GM19239 (cell line): ENCODE results near the gene ZFP57.
A peak's percentile ranks its signal among the peaks of the same experiment; 100 is the strongest.

Source experiments
- DNase-seq: peaks from one replicate; pipeline ENCODE4 v3.0.0; 2011; ENCODE audit warnings: low spot score; ENCODE audit not compliant: insufficient read length
- FAIRE-seq: peaks from 2 replicates; lab custom pipeline; 2011; peaks lifted over from hg19 to GRCh38; lab: Jason Lieb, UNC

The ZFP57 gene

DNA sequence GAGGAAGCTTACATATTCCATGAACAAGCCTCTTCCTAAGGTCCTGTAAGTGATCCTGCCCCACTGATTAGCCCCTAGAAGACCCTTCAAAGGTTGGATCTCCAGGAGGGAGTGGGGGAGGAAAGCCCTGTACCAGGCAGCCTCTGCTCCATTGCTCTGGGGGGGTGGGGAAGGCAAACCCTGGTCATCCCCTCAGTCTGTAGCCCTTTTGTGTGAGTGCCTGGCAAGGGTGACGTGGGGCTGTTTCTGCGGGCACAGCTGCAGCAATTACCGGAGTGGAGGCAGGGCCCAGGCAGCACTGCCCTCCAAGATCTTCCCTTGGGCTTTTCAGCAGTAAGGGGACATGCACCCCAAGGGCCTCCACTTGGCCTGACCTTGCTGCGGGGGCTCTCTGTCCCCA lies 24.2 kb downstream of the ZFP57 start, which contains the start of gene MOG:
Gene MOG (plus strand): TSS at position 295 of the 400 bp plus-strand sequence. CDS start 118 bp downstream, outside the sequence.
- FAIRE-seq (no peak), DNase-seq (no peak)

DNA sequence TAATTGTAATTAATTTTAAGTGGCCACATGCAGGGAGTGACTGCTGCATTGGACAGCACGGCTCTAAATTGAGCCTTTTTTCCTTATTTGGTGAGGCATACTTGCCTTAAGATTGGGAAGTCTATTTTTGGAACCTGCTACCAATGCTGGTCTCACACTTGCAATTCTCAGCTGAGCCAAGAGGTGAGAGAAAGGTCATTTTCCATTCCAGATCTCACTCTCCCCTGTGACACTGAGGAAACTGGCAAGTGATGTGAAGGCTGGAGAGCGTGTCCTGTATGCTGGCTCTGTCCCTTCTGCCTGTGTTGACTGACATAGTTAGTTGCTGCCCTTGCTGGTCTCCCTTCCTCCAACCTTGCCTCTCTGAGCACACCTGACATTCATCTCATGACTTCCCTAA lies 24.8 kb downstream of the ZFP57 start:
- DNase-seq (no peak), FAIRE-seq (peak; percentile 21)

DNA sequence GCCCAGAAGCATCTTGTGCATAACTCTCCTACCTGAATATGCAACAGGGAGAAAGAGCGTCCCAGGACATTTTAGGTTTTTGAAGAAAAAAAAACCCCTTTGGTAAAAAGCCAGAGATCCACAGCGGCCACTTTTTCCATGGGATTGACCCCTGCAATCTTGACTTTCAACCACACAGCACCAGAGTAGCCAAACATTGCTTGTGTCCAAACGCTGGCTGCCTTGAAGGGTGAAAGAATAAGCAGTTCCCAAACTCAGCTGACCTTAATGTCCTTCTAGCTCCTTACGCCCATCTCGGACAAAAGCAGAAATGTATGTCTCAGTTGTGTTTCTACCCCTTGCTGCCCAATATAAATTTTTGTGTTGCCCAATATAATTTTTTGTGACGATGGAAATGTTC lies 25.3 kb downstream of the ZFP57 start:
- DNase-seq = no peak
- FAIRE-seq = no peak

DNA sequence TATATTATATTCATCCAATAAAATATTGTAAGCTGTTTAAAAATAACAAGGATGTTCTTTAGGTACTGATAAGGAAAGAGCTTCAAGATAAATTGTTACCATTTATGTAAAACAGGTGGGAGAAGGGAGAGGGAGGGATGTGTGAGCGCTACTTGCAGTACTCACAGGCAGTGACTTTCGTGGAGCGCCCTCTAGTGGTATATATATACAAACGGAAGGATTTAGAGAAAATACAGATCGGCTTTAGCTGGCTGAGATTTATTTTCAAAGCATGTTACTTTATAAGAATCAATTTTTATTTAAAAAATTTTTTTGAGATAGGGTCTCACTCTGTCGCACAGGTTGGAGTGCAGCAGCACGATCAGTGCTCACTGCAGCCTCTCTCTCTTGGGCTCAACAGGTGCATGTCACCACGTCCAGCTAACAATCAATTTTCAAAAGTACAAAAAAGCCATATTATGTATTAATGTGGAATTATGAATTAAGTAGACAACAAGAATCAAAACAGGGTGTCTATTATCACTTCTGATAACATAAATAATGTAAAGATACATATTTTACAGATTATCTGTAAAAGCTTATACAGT lies 27.4 kb downstream of the ZFP57 start:
- FAIRE-seq = no peak
- DNase-seq = no peak

DNA sequence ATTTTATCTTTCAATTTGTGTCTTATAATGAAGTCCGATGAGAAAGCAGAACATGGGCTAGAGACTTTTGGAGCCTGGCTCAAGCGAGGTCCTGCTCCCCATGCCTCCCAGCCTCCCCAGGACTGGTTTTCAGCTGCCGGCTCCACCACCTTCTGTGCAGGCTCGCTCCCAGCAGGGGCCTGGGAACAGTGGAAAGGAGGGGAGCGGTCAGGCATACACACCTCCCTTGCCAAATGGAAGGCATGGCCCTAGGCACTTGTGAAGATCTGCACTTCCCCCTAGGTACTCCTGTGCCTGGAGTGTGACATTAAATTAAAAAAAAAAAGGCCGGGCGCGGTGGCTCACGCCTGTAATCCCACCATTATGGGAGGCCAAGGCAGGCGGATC lies 28.8 kb downstream of the ZFP57 start:
- no peak for FAIRE-seq
- DNase-seq = no peak

DNA sequence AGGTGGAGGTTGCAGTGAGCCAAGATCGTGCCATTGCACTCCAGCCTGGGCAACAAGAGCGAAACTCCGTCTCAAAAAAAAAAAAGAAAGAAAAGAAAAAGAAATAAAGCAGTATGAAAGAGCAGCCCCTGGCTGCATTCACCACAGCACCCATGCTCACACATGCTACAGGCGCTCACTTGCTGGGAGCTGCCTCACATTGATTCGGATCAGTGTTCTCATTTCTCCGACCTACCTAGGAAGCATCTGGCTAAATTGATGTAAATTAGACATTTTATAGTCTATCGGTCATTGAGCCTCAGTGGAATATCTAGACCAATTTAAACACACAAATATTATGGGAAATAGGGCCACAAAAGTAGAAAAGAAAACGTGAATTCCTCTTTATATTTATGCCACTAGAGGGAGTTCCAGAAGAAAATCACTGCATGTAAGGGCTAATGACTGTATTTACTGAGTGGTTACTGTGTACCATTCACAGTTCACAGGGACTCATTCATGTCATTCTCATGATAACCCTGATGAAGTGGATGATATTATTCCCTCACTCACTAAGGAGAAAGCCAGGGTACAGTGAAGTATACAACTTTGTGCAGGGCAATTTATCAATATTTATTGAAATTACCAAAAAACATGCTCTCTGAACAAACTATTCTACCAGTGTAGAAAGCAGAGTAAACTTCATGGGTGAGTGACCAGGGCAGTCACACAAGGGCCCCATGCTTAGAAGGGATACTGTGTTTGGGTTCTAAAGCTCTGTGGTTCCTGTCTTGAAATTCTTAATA lies 29.3 kb downstream of the ZFP57 start:
- FAIRE-seq = peak; percentile 83
- no peak for DNase-seq

DNA sequence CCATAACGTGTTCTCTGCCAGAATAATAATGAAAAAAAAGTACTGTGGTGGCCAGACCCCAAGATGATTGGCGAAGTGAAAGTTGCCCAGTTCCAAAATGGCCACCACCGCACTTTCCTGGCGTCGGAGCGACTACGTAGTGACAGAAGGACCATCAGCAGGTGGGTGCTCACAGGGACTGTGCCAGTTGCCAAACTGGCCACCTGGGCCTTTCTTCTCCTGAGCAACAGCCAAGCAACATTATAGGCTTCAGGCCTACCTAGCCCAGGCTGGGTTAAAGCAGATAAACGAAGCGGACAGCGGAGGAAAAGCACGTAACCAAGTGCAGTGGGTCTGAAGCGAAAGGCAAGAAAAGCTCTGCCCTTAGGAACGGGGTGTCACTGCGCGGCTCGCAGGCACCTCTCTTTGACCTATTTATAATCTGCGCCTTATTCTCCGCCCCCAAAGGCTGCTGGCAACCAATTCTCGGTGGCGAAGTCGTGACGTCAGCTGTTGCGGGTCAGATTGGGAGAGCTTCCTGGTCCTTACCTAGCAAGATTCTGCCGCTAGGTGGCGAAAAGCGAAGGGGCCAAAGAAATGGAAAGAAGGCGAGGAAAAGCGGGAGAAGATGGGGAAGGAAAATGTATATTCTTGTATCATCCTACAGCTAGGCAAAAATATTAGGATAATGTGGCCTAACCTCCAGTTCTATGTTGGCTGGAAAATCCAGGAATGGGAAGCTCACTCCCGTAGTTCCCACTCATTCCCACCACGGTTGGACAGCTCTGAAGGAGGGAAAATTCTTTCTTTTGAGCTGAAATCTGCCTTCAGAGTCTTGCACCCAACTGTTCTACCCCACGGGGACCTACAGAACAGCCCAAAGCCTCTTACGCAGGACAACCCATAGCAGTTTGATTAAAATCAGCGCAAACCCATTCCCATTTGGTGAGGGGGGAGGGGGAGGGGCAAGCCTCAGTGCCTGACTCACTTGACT lies 31.0 kb downstream of the ZFP57 start:
- FAIRE-seq = peak; percentile 99
- DNase-seq = peak; percentile 93

DNA sequence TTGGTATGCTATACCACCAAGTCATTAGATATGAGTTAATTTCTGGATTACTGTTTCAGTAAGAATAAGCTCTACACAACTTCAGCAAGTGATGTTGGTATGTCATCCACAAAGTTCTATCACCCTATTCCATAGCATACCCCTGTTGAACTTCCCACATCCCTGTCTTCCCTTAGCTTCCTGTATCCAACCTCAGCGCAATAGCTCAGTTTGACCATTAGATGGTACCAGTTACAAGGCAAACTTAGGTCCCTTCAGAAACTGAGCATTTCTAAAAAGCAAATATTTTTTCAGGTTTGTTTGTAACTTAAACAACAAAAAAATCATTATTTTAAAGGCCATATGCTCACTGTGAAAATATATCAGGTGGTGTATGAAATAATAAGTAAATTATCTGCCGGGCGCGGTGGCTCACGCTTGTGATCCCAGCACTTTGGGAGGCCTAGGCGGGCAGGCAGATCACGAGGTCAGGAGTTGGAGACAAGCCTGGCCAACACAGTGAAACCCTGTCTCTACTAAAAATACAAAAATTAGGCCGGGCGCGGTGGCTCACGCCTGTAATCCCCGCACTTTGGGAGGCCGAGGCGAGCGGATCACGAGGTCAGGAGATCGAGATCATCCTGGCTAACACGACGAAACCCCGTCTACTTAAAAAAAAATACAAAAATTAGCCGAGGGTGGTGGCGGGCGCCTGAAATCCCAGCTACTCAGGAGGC lies 32.9 kb downstream of the ZFP57 start:
- peak; percentile 33 for FAIRE-seq
- no peak for DNase-seq

DNA sequence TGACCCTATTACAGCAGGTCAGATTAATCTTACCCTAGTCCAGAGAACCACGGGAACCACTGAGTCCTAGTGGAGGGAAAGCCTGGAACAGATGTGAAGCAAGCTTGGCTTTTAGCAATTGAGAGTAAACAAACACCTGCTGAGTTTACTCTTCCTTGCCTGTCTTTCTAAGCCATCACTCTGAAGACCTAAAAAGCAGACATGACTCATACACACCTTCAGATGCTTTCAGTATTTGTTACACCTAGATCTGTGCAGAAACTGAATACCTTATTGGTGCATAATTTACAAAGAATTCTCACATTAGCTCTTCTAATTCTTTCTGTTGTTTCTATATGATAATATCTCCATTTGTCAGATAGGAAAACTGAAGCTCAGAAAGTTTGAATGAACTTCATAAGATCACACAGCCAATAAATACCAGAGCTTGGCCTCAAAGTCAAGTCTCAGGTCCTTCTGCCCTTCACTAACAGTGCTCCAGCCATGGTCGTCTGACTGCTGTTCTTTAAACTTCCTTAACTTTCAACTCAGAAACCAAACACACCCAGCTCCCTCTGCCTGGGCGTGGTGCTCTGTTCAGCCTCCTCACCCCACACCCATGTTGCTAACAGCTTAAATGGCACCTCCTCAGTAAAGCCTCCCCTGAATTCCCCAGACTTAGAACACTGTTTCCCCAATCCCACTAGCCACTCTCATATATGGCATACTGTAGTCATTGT lies 39.4 kb downstream of the ZFP57 start:
- DNase-seq = no peak

DNA sequence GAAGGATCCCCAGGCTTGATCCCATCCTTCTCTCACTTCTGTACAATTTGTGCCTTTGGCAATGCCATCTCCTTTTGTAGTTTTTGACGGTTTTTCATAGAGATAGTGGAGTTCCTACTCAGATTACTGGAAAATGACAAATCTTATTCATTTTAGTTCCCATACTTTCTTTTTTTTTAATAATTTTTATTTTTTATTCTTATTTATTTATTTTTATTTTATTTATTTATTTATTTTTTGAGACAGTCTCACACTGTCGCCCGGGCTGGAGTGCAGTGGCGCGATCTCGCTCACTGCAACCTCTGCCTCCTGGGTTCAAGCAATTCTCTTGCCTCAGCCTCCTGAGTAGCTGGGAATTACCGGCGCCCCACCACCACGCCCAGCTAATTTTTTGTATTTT lies 43.7 kb downstream of the ZFP57 start:
- no peak for FAIRE-seq
- no peak for DNase-seq

More for the DNA sequence above, 39.4 kb downstream of the ZFP57 start:
- no peak for FAIRE-seq

DNA sequence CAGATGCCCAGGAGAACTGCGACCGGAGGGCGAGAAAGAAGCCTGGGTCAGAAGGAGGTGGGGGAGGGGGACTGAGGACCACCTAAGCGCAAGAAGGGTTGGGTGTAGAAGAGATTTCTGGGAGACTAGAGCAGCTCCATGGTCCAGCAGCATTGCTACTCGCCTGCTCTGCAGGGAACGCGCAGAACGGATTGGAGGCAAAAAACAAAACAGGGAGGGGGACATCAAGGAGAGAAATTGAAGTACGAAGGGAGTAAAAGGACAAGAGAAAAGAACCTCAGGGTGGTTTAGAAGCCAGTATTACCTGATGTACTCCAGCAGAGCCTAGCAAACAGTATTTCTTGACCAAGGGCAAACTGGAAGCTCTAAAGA lies 47.4 kb downstream of the ZFP57 start:
- DNase-seq (no peak), FAIRE-seq (peak; percentile 21)

DNA sequence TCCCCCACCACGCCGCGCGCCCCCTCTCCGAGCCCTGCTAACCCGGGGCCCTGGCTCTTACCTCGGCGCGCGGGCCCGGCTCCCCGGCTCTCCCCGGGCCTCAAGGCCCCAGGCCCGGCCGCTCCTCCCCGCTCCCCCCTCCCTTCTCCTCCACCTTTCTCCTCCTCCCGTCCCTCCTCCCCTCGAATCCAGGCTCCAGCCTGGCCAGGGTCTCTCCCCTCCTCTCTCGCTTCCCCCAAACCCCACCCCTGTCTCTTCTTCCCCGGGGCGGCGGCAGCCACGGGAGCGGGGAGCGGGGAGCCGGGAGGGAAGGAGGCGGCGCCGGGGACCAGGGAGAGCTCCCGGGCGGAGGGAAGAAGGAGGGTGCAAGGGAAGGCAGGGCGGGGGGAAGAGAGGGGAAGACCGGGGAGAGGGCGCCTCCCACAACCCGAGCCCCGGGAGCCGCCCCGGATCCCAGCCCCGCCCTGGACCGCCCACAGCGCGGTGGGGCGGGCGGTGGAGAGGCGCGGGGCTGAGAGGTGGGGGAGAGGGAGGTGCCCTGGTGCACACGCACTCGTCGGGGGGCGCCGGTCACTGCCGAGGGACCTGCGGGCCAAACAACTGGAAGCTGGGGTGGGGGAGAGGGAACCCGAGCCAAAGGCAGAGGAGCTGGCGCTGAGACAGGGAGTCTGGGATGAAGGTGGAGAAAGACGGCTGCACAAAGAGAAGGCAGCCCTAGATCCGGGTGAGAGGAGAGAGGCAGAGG lies 48.0 kb downstream of the ZFP57 start, which contains the start of gene GABBR1:
Gene GABBR1 (minus strand): TSS at position 395 of the 745 bp plus-strand sequence. CDS start 798 bp downstream, outside the sequence.
- DNase-seq (peak; percentile 66), FAIRE-seq (peak; percentile 42)

DNA sequence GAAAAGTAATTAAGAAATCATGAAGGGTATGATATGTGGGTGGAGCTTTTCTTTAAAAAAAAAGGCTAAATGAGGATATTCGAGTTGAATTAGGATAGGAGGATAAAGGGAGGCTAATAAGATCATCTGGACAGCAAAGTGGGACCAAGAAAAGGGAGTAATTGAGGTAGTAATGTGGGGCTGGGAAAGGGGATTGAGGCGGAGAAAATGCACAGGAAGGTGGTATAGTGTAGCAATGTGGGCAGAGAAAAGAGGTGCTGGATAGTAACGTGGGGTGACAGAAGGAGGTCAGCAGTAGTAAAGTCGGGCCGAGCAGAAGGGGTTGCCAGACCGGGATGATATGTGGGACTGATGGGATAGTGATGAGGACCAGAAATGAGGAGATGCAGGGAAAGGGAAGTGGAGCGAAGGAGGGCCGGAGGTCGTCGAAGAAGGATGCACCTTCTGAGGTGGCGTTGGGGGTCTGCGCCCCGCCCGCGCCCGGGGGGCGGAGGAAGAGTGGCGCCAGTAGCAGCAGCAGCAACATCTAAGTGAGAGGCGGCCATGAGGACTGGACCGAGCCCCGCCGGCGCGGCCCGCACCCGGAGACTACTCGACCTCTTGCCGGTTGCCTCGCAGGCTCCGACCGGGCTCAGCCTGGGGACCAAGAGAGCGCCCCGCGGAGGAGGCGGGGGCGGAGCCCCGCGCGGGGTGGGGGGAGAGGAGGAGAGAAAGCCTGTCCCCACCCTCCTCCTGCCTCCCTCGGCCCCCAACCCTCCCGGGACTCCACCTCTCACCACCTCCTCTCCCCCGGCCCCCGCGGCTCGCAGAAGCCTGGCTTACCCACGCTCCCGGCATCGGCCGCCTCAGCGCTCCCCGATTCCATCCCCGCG lies 48.9 kb downstream of the ZFP57 start:
- no peak for DNase-seq
- FAIRE-seq = no peak

DNA sequence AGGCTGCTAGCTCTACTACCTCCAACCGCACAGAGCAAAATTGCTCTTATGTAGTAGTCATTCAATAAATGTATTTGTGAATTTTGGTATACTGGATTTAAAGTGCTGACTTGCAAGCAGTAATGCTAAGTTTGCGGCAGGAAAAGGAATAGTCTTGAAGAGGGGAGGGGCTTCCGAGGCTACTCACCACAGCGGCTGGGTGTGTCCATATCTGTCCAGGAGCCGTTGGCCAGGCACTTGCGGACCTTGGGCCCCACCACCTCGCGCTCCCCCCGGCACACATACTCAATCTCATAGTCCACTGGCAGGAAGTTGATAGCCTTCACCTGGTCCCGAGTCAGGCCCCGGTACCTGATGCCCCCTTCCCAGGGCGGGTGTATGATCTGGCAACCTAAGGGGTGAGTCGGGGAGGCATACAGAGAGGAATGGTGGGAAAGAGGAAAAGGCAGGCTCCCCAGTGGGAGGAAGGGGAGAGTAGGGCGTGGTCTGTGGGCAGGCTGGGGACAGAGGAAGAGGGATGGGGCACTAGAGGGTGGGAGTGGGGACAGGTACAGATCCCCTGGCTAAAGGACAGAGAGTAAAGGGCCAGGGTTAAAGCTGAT lies 49.6 kb downstream of the ZFP57 start:
- FAIRE-seq (no peak), DNase-seq (no peak)

DNA sequence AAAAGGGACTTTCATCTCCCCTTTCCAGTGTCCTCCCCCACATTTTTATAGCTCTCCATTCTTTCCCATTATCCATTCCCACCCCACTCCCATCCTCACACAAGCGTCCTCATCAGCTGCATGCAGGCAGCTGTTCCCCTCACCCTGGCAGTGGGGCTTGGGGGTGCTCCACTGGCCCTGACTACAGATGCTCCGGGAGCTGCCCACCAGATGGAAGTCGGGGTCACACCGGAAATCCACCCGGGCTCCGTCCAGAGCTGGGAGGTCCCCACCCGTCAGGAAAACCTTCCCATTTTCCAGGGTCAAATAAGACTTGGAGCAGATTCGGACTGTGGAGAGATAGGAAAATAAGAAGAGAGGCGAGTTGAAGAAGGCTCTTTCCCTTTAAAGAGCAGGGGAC lies 50.6 kb downstream of the ZFP57 start:
- DNase-seq = no peak

DNA sequence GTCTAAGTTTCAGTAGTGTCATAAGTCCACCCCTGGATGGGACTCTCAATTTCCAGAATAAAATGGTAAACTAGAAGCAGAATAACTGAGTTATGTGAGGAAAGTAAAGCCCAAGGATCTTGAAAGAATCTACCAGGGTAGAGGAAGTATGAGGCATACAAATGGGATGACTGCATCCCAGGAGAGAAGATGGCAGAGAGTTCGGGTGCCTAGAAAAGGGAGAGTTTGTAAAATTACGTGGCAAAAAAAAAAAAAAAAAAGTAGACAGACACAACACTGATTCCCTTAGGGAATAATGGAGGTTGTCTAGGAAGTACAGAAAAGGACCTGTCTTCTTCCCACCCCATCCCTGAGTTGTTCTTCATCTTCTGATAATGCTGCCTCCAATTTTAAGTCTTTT lies 51.4 kb downstream of the ZFP57 start:
- FAIRE-seq (no peak), DNase-seq (no peak)

More for the DNA sequence above, 50.6 kb downstream of the ZFP57 start:
- FAIRE-seq = no peak
